AG09309 (cell line): ENCODE measurements around the gene SCUBE1.

Experiments
- DNase-seq: peaks from one replicate; pipeline ENCODE4 v3.0.0-alpha.2; 2010; ENCODE audit warnings: low read depth
- H3K4me3 ChIP-seq: 2 replicates; pipeline ENCODE4 v1.5.1; 2011; ENCODE audit warnings: mild to moderate bottlenecking, low read depth, low read length, moderate library complexity; ENCODE audit not compliant: control insufficient read depth
- TF ChIP-seq, protein P1 (sequence below): IDR thresholded peaks from 2 replicates; pipeline ENCODE4 v1.5.1; 2011; ENCODE audit warnings: mild to moderate bottlenecking, low read depth, low read length, inconsistent platforms; ENCODE audit not compliant: insufficient read depth, control insufficient read depth; ENCODE audit errors: missing control alignments

SCUBE1 gene

DNA sequence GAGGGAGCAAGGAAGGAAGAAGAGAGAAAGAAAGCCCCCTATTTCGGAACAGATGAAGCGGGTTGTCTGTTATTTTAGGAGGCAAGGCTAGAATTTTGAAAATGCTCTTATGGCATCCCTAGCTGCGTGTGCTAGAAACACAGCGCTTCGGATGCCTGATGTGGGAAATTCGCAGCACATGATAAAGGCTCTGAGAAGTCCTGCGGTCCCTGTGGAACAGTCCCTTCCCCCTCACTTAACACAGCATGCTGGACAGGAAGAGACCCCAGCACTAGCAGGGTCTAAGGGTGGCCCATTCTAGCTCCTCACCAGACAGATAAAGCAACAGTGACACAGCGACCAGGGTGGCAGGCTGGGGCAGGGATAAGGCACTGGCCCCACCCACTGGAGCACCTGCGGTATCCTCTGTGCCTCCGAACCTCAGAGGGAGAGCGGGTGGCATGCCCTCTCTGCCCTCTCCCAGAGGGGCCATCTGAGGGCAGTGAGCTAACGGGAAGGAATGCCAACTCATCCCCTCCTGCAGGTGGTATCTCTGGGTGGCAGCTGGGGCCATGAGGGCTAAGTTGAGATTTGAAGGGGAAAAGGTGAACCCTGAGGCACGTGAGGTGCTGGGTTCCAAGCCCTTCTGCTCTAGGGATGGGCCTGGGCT is 75.7 kb downstream of the SCUBE1 start:
- no peak for DNase-seq
- H3K4me3 ChIP-seq = no peak overlapping the region
- TF ChIP-seq, protein P1, sequence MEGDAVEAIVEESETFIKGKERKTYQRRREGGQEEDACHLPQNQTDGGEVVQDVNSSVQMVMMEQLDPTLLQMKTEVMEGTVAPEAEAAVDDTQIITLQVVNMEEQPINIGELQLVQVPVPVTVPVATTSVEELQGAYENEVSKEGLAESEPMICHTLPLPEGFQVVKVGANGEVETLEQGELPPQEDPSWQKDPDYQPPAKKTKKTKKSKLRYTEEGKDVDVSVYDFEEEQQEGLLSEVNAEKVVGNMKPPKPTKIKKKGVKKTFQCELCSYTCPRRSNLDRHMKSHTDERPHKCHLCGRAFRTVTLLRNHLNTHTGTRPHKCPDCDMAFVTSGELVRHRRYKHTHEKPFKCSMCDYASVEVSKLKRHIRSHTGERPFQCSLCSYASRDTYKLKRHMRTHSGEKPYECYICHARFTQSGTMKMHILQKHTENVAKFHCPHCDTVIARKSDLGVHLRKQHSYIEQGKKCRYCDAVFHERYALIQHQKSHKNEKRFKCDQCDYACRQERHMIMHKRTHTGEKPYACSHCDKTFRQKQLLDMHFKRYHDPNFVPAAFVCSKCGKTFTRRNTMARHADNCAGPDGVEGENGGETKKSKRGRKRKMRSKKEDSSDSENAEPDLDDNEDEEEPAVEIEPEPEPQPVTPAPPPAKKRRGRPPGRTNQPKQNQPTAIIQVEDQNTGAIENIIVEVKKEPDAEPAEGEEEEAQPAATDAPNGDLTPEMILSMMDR = no peak

DNA sequence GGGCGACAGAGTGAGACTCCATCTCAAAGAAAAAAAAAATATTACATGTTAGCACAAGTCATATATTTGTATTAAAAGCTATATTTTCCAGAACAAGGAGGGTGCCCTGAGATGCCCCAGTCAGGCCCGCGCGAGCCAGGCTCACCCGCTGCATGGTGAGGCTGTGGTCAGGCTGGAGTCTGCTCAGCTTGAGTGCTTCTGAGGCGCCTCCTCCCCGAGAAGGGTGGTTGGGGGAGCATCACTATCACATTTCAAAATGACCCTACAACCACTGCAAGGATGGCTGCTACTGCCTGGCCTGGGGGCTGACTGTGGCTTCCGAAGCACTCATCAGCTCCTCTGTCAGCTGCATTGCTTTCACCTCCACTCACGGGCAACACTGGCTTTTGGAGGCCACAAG is 77.1 kb downstream of the SCUBE1 start:
- H3K4me3 ChIP-seq = no peak overlapping the region
- TF ChIP-seq, protein P1 = no peak
- DNase-seq = no peak

DNA sequence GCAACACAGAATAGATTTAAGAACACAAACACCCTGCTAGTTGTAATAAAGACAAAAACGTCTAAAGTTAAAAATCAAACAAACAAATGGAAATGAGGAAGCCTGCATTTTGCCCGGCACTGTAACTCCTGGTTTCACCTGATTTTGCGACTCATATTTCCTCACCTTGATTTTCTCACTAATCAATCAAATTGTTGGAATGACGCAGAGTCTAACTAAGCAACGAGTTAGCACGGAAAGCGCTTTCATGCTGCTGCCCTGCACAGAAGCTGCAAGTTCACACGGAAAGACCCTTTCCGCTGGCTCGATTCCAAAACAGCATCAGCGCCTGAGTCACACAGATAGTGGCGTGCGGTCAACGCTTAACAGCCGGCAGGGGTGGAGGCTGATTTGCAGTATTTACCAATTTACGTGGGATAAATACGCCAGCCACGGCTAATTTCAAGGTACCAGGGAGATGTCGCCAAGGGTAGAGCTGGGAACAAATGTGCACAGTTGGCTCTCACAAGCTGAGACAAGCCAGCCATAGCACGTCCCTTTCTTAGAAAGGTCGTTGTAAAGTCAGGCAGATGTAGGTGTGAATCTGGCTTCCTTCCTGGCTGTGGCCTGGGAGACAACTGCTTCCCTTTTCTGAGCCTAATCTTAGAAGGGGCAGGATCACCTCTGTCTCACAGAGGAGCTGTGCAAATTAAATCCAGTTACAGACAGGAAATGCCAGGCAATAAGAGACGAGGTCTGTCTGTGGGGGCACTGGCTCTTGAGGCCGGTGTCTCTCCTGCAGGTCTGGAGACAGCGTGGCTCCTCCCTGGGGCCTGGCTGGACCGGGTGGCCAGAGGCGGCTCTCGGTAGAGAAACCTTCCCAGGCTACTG is 79.3 kb downstream of the SCUBE1 start:
- DNase-seq = peak; percentile 5
- H3K4me3 ChIP-seq = no peak overlapping the region
- TF ChIP-seq, protein P1 = no peak

DNA sequence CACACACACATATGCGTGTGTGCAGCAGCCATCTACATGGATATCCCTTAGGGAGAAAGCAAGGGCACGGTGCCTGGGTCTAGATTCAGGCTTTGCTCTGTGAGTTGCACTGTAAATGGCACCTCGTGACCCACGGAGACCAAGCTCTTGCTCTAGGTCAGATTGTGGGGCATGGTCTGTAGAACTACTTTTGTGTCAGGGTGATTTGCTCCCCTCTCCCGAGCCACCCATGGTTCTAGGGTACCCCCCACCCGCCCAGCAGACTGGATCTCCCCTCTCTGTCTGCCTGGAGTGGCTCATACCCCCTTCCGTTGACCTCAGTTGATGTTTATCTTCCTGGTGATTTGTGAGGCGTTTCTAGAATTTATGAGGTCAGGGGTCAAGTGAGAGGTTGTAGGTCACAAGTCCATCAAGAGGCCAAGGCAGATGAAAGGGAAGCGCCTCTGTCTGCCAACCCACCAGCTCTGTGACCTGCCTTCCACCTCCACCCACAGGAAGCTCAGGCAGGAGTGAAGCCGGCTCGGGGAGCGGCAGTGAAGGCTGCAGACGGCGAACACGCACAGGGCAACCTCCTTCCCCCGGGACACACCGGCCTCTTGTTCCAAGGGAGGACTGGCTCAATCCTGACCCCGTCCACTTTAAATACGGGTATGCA is 80.1 kb downstream of the SCUBE1 start:
- H3K4me3 ChIP-seq = no peak overlapping the region
- DNase-seq = no peak

DNA sequence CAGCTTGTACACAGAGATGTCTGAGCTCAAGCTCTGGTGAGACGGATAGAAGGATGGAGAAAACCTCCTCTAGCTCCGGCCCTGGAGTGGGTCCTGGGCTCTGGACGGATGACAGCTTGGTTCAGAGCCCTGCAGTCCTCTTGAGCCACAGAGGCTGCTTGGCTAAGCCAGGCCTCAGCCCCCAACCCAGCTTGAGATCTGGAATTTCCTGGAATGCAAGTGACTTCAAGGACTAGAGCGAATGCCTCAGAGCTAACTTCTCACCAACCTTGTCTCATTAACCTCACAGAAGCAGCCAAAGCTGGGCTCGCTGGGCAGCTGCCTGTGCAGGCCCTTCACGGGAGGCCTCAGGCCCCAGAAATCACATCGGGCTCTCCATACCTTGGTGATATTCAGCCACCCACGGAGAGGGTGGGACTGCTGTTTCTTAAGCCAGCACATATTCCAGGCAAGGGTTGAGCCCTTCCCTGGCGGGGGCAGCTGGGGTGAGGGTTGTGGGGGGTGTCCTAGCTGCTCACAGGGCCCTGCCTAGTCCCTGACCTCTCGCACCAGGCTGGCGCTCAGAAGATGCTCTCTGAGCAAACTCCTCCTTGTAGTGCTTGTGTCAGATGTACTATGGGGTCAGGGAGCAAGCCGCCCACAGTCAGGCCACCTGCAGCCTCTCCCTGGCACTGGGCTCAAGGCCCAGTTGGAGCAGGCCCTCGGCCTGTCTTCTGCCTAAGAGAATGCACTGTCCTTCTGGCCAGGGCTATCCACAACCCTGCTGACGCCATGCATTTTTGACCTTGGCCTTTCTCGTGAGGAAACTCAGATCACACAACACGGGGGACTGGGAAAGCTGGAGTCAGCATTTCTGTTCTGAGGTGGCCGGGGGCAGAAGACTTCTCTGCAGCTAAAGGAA is 82.6 kb downstream of the SCUBE1 start:
- no peak overlapping the region for H3K4me3 ChIP-seq
- TF ChIP-seq, protein P1 = no peak
- no peak for DNase-seq

More for the DNA sequence above, 80.1 kb downstream of the SCUBE1 start:
- TF ChIP-seq, protein P1 = no peak

DNA sequence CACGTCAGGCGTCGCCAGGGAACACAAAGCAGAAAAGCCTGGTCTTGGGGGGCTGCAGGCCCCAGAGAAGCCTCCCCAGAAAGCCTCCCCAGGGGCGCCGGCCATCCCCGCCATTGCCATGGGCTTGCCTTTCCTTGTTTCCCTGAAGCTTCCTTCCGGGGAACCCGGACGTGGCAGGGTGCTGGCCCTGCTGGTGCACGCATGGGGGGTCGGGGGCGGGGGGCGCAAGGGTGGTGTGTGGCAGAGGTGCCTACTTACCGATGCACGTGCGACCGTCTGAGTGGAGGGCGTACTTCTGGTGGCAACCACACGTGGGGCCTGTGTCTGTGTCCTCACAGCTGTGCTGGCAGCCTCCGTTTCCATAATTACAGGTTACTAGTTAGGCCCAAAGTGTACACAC is 85.2 kb downstream of the SCUBE1 start:
- no peak for DNase-seq
- TF ChIP-seq, protein P1 = no peak
- H3K4me3 ChIP-seq = no peak overlapping the region
